BJ (cell line): ENCODE measurements around the gene SLC22A15. TPM values are rescaled to one million over a fixed set of nuclear protein-coding genes. Genes with fewer than 3 reads are reported as not detected.

Source experiments
- CTCF ChIA-PET: fragments of 350-600 bp; formaldehyde crosslinking; extraction: SDS; loops from one replicate; lab custom pipeline; 2021; ENCODE audit warnings: antibody characterized with exemption, inconsistent platforms; lab: Yijun Ruan, JAX
- POLR2A ChIA-PET: fragments of 300-600 bp; sonication (Branson Sonifier 250); formaldehyde crosslinking; extraction: SDS; loops from one replicate; lab custom pipeline; 2021; ENCODE audit warnings: antibody characterized with exemption; lab: Charles Lee
- DNase-seq: peaks from one replicate; pipeline ENCODE4 v3.0.0-alpha.2; 2011; ENCODE audit warnings: low read depth
- H3K27me3 ChIP-seq: 2 replicates; pipeline ENCODE4 v1.6.0; 2011; ENCODE audit warnings: low read length; ENCODE audit not compliant: control insufficient read depth, insufficient read depth
- H3K36me3 ChIP-seq: 2 replicates; pipeline ENCODE4 v1.5.1; 2011; ENCODE audit warnings: low read length; ENCODE audit not compliant: control insufficient read depth, insufficient read depth
- H3K4me3 ChIP-seq: 2 replicates; pipeline ENCODE4 v1.5.1; 2011; ENCODE audit warnings: low read depth, mild to moderate bottlenecking, control low read depth, low read length
- CTCF ChIP-seq: IDR thresholded peaks from 2 replicates; pipeline ENCODE4 v1.5.1; 2011; ENCODE audit warnings: low read depth, mild to moderate bottlenecking, control low read depth, inconsistent platforms, low read length, moderate library complexity; ENCODE audit not compliant: insufficient read depth
- polyA plus RNA-seq: library from polyadenylated mRNA; depleted of rRNA; stranded (reverse); fragments of >200 nt; gene quantifications from 2 replicates; pipeline ENCODE4 v1.2.3, GENCODE V29; 2011

Gene SLC22A15
- polyA plus RNA-seq, 1 experiment: 6.4 TPM

DNA sequence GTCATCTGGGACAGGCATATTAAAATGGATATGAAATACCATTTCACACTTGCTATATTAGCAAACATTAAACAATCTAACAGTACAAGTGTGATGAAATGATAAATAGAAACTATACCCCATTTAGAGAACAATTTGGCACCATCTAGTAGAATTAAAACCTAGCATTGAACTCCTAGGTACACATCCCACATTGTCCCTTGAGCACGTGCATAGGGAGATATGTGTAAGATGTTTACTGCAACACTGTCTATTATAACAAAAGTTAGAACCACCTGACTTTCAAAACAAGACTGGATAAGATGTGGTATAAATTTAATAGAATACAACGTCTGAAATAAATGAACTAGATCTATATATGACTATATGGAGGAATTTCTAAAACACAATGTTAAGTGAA lies 3.8 kb downstream of the SLC22A15 start:
- no peak for TF ChIP-seq CTCF
- Histone ChIP-seq H3K36me3 (peaks cover 3% of the 10 kb centered on the region), H3K4me3 (no peak overlapping the region), H3K27me3 (no peaks in the 10 kb centered on the region)
- DNase-seq: no peak
- CTCF ChIA-PET: no interaction called here
- POLR2A ChIA-PET: no interaction called here

- POLR2A ChIA-PET: no interaction called here
These were observed 5.0 kb downstream of the SLC22A15 start for GRCh38 chr1:115980998-115981993.

DNA sequence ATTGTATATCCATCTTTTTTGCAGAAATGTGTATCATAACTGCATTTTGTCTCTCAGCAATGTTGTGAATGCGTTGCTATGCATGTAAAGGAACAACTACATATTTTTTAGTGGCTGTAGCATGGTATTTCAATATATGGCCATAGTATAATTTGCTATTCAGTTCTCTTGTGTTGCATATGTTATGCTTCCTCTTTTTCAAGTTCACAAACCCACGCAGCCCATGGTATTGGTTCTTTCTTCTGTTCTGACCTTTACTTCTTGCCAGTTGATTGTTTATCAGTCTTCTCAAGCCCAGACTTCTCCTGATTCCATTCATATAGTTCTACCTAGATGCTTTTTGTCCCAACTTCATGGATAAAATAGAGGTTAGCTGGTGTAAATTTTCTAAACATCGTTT lies 6.1 kb downstream of the SLC22A15 start:
- Histone ChIP-seq H3K27me3 (no peaks in the 10 kb centered on the region), H3K4me3 (no peak overlapping the region), H3K36me3 (peaks cover 3% of the 10 kb centered on the region)
- DNase-seq: no peak
- POLR2A ChIA-PET: no interaction called here
- no peak for TF ChIP-seq CTCF
- CTCF ChIA-PET: interaction anchor here (0.6 to 2.8 kb wide), 10 partner anchors 9 to 516 kb away, joined by 3 to 39 read pairs (median 8); no protein-coding TSS in a partner anchor

More at GRCh38 chr1:115980998-115981993, 5.0 kb downstream of the SLC22A15 start:
- peak; percentile 73 for TF ChIP-seq CTCF
- Histone ChIP-seq H3K27me3 (no peaks in the 10 kb centered on the region), H3K36me3 (peaks cover 3% of the 10 kb centered on the region), H3K4me3 (no peak overlapping the region)
- no peak for DNase-seq
- CTCF ChIA-PET: interaction anchor here (0.5 to 2.8 kb wide), 25 partner anchors 9 to 615 kb away, joined by 3 to 39 read pairs (median 5); no protein-coding TSS in a partner anchor

DNA sequence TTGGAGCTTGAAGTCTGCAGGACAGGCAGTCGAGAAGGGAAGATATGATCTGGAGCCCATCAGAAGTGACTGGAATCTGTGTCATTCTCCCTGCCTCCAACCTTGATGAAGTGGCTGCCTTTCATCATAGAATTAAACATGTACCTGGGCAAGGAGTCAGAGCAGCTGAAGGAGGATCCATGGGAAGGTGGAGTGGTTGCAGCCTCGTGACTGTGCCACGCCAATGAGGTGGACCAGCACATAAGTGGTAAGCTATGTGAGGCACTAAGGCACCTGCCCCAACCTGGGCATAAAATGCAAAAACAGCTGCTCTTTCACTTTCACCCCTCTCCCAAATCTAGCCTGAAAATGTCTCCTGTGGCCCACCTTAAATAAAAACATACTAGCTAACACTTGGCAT lies 7.3 kb downstream of the SLC22A15 start:
- Histone ChIP-seq H3K4me3 (no peak overlapping the region), H3K36me3 (peaks cover 3% of the 10 kb centered on the region), H3K27me3 (no peaks in the 10 kb centered on the region)
- POLR2A ChIA-PET: no interaction called here
- CTCF ChIA-PET: interaction anchor here (0.6 to 2.8 kb wide), 3 partner anchors 24 to 515 kb away, joined by 3 to 9 read pairs (median 5); no protein-coding TSS in a partner anchor
- TF ChIP-seq CTCF: no peak
- DNase-seq: no peak

DNA sequence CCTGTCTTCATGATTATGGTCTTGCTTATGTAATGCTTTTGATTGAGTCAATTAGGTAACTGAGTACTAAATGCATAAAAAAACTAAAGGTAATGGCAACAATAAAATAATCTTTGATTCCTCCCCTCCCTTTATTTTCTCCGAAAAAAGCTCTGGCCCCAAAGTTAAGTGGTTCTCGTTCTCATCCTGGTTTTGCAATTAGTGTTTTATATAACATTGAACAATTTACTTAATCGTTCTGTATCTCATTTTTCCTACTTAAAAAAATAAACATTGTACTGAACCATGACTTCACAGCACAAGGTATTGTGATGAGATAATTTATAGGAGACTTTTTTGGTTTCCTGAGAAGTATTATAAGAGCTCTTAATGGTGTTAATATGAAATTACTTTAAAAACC lies 11.3 kb downstream of the SLC22A15 start:
- no peak for TF ChIP-seq CTCF
- H3K27me3 ChIP-seq: no peaks in the 10 kb centered on the region
- POLR2A ChIA-PET: no interaction called here
- peaks cover 3% of the 10 kb centered on the region for H3K36me3 ChIP-seq
- CTCF ChIA-PET: no interaction called here
- no peak overlapping the region for H3K4me3 ChIP-seq
- DNase-seq: no peak
